K562 (cell line): Measurements from ENCODE around the gene ANXA4. TPM values are rescaled to one million over a fixed set of nuclear protein-coding genes. Genes with fewer than 3 reads are reported as not detected.

Experiments
- ATAC-seq: fragments of 200-7000 bp; cut with Tn5 transposase; 3 replicates; pipeline ENCODE4 v1.9.1; 2020; ENCODE audit warnings: moderate library complexity
- BruUV-seq: library from RNA; stranded (reverse); fragments of 400-500 nt; replicated peaks from 2 replicates; lab custom pipeline; 2021; lab: Mats Ljungman, UMichigan
- CTCF ChIA-PET: fragments of 300-600 bp; formaldehyde crosslinking; extraction: SDS; loops from one replicate; lab custom pipeline; 2021; ENCODE audit warnings: low intra/inter-chr PET ratio; lab: Yijun Ruan, JAX
- POLR2A ChIA-PET: fragments of 300-600, 350-650 bp; sonication (Branson Sonifier 250); formaldehyde crosslinking; extraction: SDS; loops from one replicate; lab custom pipeline; 2021; ENCODE audit warnings: antibody characterized with exemption, inconsistent platforms; lab: Yijun Ruan, JAX
- DNase-seq, 4 experiments: peaks; one replicate each; pipeline versions ENCODE4 v3.0.0 to v3.0.0-alpha.2; 2011 to 2018; ENCODE audit warnings: low spot score in 3 of 4, mixed read lengths in 3 of 4; ENCODE audit errors: extremely low read depth in 1 of 4
- FAIRE-seq: peaks from 2 replicates; lab custom pipeline; 2011; peaks lifted over from hg19 to GRCh38; lab: Jason Lieb, UNC
- H2AFZ ChIP-seq: 2 replicates; pipeline ENCODE4 v1.6.0; 2011; ENCODE audit warnings: low read depth, low read length, control low read depth, inconsistent platforms
- H3K27ac ChIP-seq: fragments of 200-600 bp; 3 replicates; pipeline ENCODE4 v1.8.0; 2011; ENCODE audit warnings: low read depth, mild to moderate bottlenecking, control low read depth, inconsistent platforms, low read length, moderate library complexity, mixed read lengths; ENCODE audit errors: extremely low read depth
- H3K27me3 ChIP-seq, 2 experiments: fragments of 300-600 bp in 1 of 2; 2 replicates in 1 of 2; 3 replicates in 1 of 2; pipeline versions ENCODE4 v1.6.0 to v1.8.0; 2011; ENCODE audit warnings: inconsistent platforms in 2 of 2, low read length in 2 of 2, mild to moderate bottlenecking in 1 of 2, mixed read lengths in 1 of 2, moderate library complexity in 1 of 2; ENCODE audit not compliant: control insufficient read depth in 2 of 2, insufficient read depth in 2 of 2
- H3K36me3 ChIP-seq: fragments of 300-600 bp; 3 replicates; pipeline ENCODE4 v1.8.0; 2011; ENCODE audit warnings: mild to moderate bottlenecking, low read length, inconsistent platforms; ENCODE audit not compliant: control insufficient read depth, insufficient read depth
- H3K4me1 ChIP-seq, 2 experiments: fragments of 200-600 bp in 1 of 2; replicated peaks in 1 of 2; 2 replicates in 1 of 2; 3 replicates in 1 of 2; pipeline versions ENCODE4 v1.5.1 to v1.8.0; 2011; ENCODE audit warnings: inconsistent platforms in 2 of 2, low read length in 2 of 2, mild to moderate bottlenecking in 1 of 2, mixed read lengths in 1 of 2, moderate library complexity in 1 of 2; ENCODE audit not compliant: control insufficient read depth in 2 of 2, insufficient read depth in 2 of 2
- H3K4me2 ChIP-seq: 2 replicates; pipeline ENCODE4 v1.6.1; 2011; ENCODE audit warnings: low read length, control low read depth, inconsistent platforms, mixed read lengths; ENCODE audit not compliant: insufficient read depth
- H3K4me3 ChIP-seq: fragments of 200-600 bp; sonication (generic), shearing (Covaris generic); 2 replicates; pipeline ENCODE4 v1.5.1; 2016; ENCODE audit warnings: control low read depth, inconsistent platforms
- H3K79me2 ChIP-seq: fragments of 200-600 bp; 3 replicates; pipeline ENCODE4 v1.8.0; 2011; ENCODE audit warnings: low read length, inconsistent platforms; ENCODE audit not compliant: control insufficient read depth, insufficient read depth
- H3K9ac ChIP-seq, 2 experiments: 2 replicates each; pipeline versions ENCODE4 v1.6.0 to v1.6.1; 2011; ENCODE audit warnings: low read depth in 2 of 2, low read length in 2 of 2, control low read depth in 1 of 2, inconsistent platforms in 1 of 2, mild to moderate bottlenecking in 1 of 2, mixed read lengths in 1 of 2; ENCODE audit not compliant: insufficient read depth in 1 of 2
- H3K9me1 ChIP-seq: one replicate; pipeline ENCODE4 v1.6.0; 2011; ENCODE audit warnings: inconsistent platforms, mild to moderate bottlenecking, low read length, moderate library complexity; ENCODE audit not compliant: control insufficient read depth, insufficient read depth
- H3K9me3 ChIP-seq: replicated peaks from 2 replicates; pipeline ENCODE4 v1.5.1; 2011; ENCODE audit warnings: low read depth, low read length, inconsistent platforms; ENCODE audit not compliant: control insufficient read depth, insufficient read depth
- H4K20me1 ChIP-seq: replicated peaks from 2 replicates; pipeline ENCODE4 v1.6.1; 2011; ENCODE audit warnings: low read length, inconsistent platforms, mixed read lengths; ENCODE audit not compliant: control insufficient read depth, insufficient read depth
- BCLAF1 ChIP-seq, 2 experiments: fragments of 450-650 bp in 1 of 2; IDR thresholded peaks; 2 replicates each; pipeline ENCODE4 v1.6.1; 2011 to 2017; ENCODE audit warnings: low read depth in 2 of 2, antibody characterized with exemption in 1 of 2, borderline replicate concordance in 1 of 2, low read length in 1 of 2, mild to moderate bottlenecking in 1 of 2, mixed read lengths in 1 of 2; ENCODE audit not compliant: control insufficient read depth in 1 of 2
- CHD2 ChIP-seq: IDR thresholded peaks from 2 replicates; pipeline ENCODE4 v1.6.1; 2011; ENCODE audit warnings: low read depth, low read length
- DIDO1 ChIP-seq: fragments of 450-650 bp; IDR thresholded peaks from 2 replicates; pipeline ENCODE4 v1.6.1; 2016; ENCODE audit warnings: low read depth, missing biosample characterization, missing genetic modification characterization
- FUS ChIP-seq: fragments of 200-400 bp; formaldehyde crosslinking; optimal IDR thresholded peaks from 2 replicates; pipeline ENCODE3; 2017; ENCODE audit warnings: low read depth, low read length
- LCOR ChIP-seq: sonication (generic); formaldehyde crosslinking; IDR thresholded peaks from 2 replicates; pipeline ENCODE4 v1.8.0; 2022; ENCODE audit warnings: mild to moderate bottlenecking, missing genetic modification reagents
- SRSF1 ChIP-seq: fragments of 200-400 bp; formaldehyde crosslinking; IDR thresholded peaks from 2 replicates; pipeline ENCODE4 v1.6.1; 2017; ENCODE audit warnings: mild to moderate bottlenecking, low read depth, low read length, moderate library complexity
- ZNF766 ChIP-seq: fragments of 200-800 bp; sonication (Bioruptor generic); conservative IDR thresholded peaks from 2 replicates; pipeline ENCODE4 v1.6.1; 2016; ENCODE audit warnings: missing genetic modification characterization, missing compliant biosample characterization
- WGBS: fragments of 100-300 bp; shearing (Covaris generic); methylation state at CpG from one replicate; pipeline ENCODE4 v1.1.6; 2016; ENCODE audit warnings: low coverage, mixed read lengths; ENCODE audit not compliant: insufficient coverage; ENCODE audit errors: missing lambda C conversion rate; 5-methylcytosine and 5-hydroxymethylcytosine counted together
- in situ Hi-C: fragments of 300-500 bp; cut with MboI; formaldehyde crosslinking; loops from 4 replicates; pipeline ENCODE4 v1.15.0; 2018; ENCODE audit warnings: inconsistent platforms, mixed read lengths
- intact Hi-C: fragments of 100-400 bp; cut with micrococcal nuclease; formaldehyde crosslinking; loops from 2 replicates; pipeline ENCODE4 v1.14.2; 2022
- polyA plus RNA-seq, 8 experiments: library from polyadenylated mRNA; depleted of rRNA in 4 of 8; stranded (reverse) in 5 of 8; unstranded in 3 of 8; fragments of >200 nt; fragmentation: Nextera tagmentation in 2 of 8; fragmentation: Illumina TruSeq in 1 of 8; extraction: Ambion mirVana in 2 of 8; extraction: Trizol in 1 of 8; gene quantifications; 2 replicates each; pipeline versions ENCODE4 v1.2.1 to v1.2.3, GENCODE V29; 2011 to 2014; ENCODE audit warnings: inconsistent platforms in 1 of 8, missing spikeins in 1 of 8
- total RNA-seq, 7 experiments: library from RNA; depleted of rRNA in 6 of 7; stranded (reverse); fragments of >200 nt in 6 of 7; fragmentation: Illumina TruSeq in 2 of 7; extraction: Trizol in 2 of 7; gene quantifications; 2 replicates each; pipeline versions ENCODE4 v1.2.1 to v1.2.3, GENCODE V29; 2011 to 2021; ENCODE audit warnings: low replicate concordance in 1 of 7

The ANXA4 gene
- total and polyA plus RNA-seq, 9 of the 15 experiments (the other 6 are each of a cell fraction or from before 2014, with no cell fraction given): 3.4 to 13.6 (median 11.6) TPM

- Histone ChIP-seq H3K4me3 (no peak overlapping the region), H2AFZ (no peak overlapping the region), H3K79me2 (no peaks in the 10 kb centered on the region), H3K9ac (no peak overlapping the region), H3K4me2 (no peak overlapping the region), H3K36me3 (no peaks in the 10 kb centered on the region), H3K4me1 (peaks cover 3 to 23% of the 10 kb centered on the region in 2 experiments; a peak in 4 of 5 replicates), H4K20me1 (peaks cover 14% of the 10 kb centered on the region), H3K9me1 (no peaks in the 10 kb centered on the region), H3K27ac (no peak overlapping the region), H3K9me3 (no peaks in the 10 kb centered on the region), H3K27me3 (no peaks in the 10 kb centered on the region; a peak in 1 of 5 replicates)
- intact Hi-C loops: loop anchor here (5.0 kb wide), 2 partner anchors 55 to 240 kb away; partner anchors contain the start of gene ANXA4
- BruUV-seq: no TSS peak
- in situ Hi-C loops: loop anchor here (5.0 kb wide), 1 partner anchor 55 kb away; the partner anchor contains the start of gene ANXA4
- 46% methylated on average over 4 of the region's 4 CpGs for WGBS
- TF ChIP-seq CHD2 (no peak), DIDO1 (tag) (no peak), ZNF766 (CRISPR knock-in tag) (0 out of 2 replicates have a peak, but pooled peaks have one; percentile 44), BCLAF1 (IDR thresholded peaks at IDR 0.05; ENCODE audit: borderline replicate concordance in 1 of 2, control insufficient read depth in 1 of 2, low read depth in 2 of 2, low read length in 1 of 2) (no peak), SRSF1 (no peak), FUS (no peak), LCOR (CRISPR knock-in tag) (no peak)
- POLR2A ChIA-PET: interaction anchor here (1.0 kb wide), 1 partner anchor 73 kb away, joined by 3 read pairs; no protein-coding TSS in a partner anchor
- ATAC-seq (no peak), DNase-seq (no peak), FAIRE-seq (no peak)
- CTCF ChIA-PET: no interaction called here
Observed at GRCh38 chr2:69797235-69797634, 55.3 kb downstream of the ANXA4 start.
